Ishikawa (cell line): ENCODE data around the gene PARD3B.

ENCODE experiments used
- CEBPB ChIP-seq: IDR thresholded peaks from 2 replicates; pipeline ENCODE4 v1.6.1; 2012
- CREB1 ChIP-seq: IDR thresholded peaks from 2 replicates; pipeline ENCODE4 v1.6.1; 2012; ENCODE audit warnings: low read depth
- EGR1 ChIP-seq: IDR thresholded peaks from 2 replicates; pipeline ENCODE4 v1.6.1; 2012
- EP300 ChIP-seq: IDR thresholded peaks from 2 replicates; pipeline ENCODE4 v1.6.1; 2012; ENCODE audit warnings: borderline replicate concordance
- FOXM1 ChIP-seq: IDR thresholded peaks from 2 replicates; pipeline ENCODE4 v1.6.1; 2012; ENCODE audit warnings: low read depth, borderline replicate concordance
- MAX ChIP-seq: IDR thresholded peaks from 2 replicates; pipeline ENCODE4 v1.6.1; 2012
- NFIC ChIP-seq: IDR thresholded peaks from 2 replicates; pipeline ENCODE4 v1.6.1; 2012
- RAD21 ChIP-seq: IDR thresholded peaks from 2 replicates; pipeline ENCODE4 v1.6.1; 2012; ENCODE audit warnings: low read depth
- REST ChIP-seq: IDR thresholded peaks from 2 replicates; pipeline ENCODE4 v1.6.1; 2012; ENCODE audit warnings: low read depth, mild to moderate bottlenecking
- TAF1 ChIP-seq: IDR thresholded peaks from 2 replicates; pipeline ENCODE4 v1.6.1; 2012; ENCODE audit warnings: low read depth, mild to moderate bottlenecking
- TCF12 ChIP-seq: IDR thresholded peaks from 2 replicates; pipeline ENCODE4 v1.6.1; 2012; ENCODE audit warnings: low read depth
- TEAD4 ChIP-seq: IDR thresholded peaks from 2 replicates; pipeline ENCODE4 v1.6.1; 2012
- USF1 ChIP-seq: IDR thresholded peaks from 2 replicates; pipeline ENCODE4 v1.6.1; 2012
- YY1 ChIP-seq: IDR thresholded peaks from 2 replicates; pipeline ENCODE4 v1.6.1; 2012; ENCODE audit warnings: low read depth
- ZBTB7A ChIP-seq: IDR thresholded peaks from 2 replicates; pipeline ENCODE4 v1.6.1; 2012; ENCODE audit warnings: low read depth

Gene PARD3B

GRCh38 chr2:205593891-205594290 is 1048.6 kb downstream of the PARD3B start:
- no peak for TF ChIP-seq CREB1
- TF ChIP-seq NFIC: no peak
- TF ChIP-seq TAF1: no peak
- no peak for TF ChIP-seq TCF12
- no peak for TF ChIP-seq RAD21
- no peak for TF ChIP-seq USF1
- TF ChIP-seq EP300: no peak
- no peak for TF ChIP-seq YY1

GRCh38 chr2:205596581-205596980 is 1051.3 kb downstream of the PARD3B start:
- no peak for TF ChIP-seq REST
- TF ChIP-seq RAD21: 0 out of 2 replicates have a peak, but pooled peaks have one; percentile 3
- TF ChIP-seq CEBPB: no peak
- no peak for TF ChIP-seq MAX
- no peak for TF ChIP-seq TAF1

- TF ChIP-seq CEBPB (no peak), CREB1 (no peak), ZBTB7A (no peak), EGR1 (no peak), NFIC (no peak), EP300 (no peak), REST (no peak), TEAD4 (no peak), FOXM1 (no peak), USF1 (no peak), TAF1 (no peak), YY1 (no peak), MAX (no peak)
These were observed 1060.5 kb downstream of the PARD3B start for GRCh38 chr2:205605638-205606304.

GRCh38 chr2:205607146-205607545 is 1061.9 kb downstream of the PARD3B start:
- TF ChIP-seq CEBPB: no peak
- TF ChIP-seq RAD21: no peak
- no peak for TF ChIP-seq MAX
- TF ChIP-seq TAF1: no peak
- no peak for TF ChIP-seq NFIC
- no peak for TF ChIP-seq YY1
- no peak for TF ChIP-seq TEAD4
- no peak for TF ChIP-seq USF1
- TF ChIP-seq EGR1: no peak
- TF ChIP-seq FOXM1: no peak
- no peak for TF ChIP-seq REST
- TF ChIP-seq EP300: no peak
- no peak for TF ChIP-seq CREB1
- TF ChIP-seq TCF12: no peak
- TF ChIP-seq ZBTB7A: no peak
